Heart left ventricle (tissue), 16 donors: ENCODE measurements around the gene CPT1A. TPM values are rescaled to one million over a fixed set of nuclear protein-coding genes. Genes with fewer than 3 reads are reported as not detected.
A peak's percentile ranks its signal among the peaks of the same experiment; 100 is the strongest.

Source experiments
- ATAC-seq, 4 donors: fragments of 200-7000 bp; cut with Tn5 transposase; one replicate each; pipeline ENCODE4 v1.9.1; 2020 to 2022; ENCODE audit warnings: moderate library complexity in 4 of 4, mild to moderate bottlenecking in 3 of 4, moderate number of reproducible peaks in 1 of 4
- DNase-seq, 5 donors: peaks; one replicate each; pipeline ENCODE4 v3.0.0-alpha.2; 2020
- H3K27ac ChIP-seq, 12 donors: fragments of 200-600 bp; sonication (generic) in 4 of 12; one replicate each; pipeline versions ENCODE4 v1.5.0 to v1.8.0; 2016 to 2022; ENCODE audit warnings: mild to moderate bottlenecking in 2 of 12
- H3K27me3 ChIP-seq, 9 donors: fragments of 200-600 bp; sonication (generic) in 2 of 9; one replicate each; pipeline versions ENCODE4 v1.5.1 to v1.8.0; 2016 to 2022; ENCODE audit warnings: mild to moderate bottlenecking in 3 of 9
- H3K36me3 ChIP-seq, 9 donors: fragments of 200-600 bp; sonication (generic) in 2 of 9; one replicate each; pipeline versions ENCODE4 v1.5.0 to v1.8.0; 2018 to 2022; ENCODE audit warnings: mild to moderate bottlenecking in 2 of 9
- H3K4me1 ChIP-seq, 12 donors: fragments of 200-600 bp; sonication (generic) in 4 of 12; one replicate each; pipeline versions ENCODE4 v1.5.0 to v1.8.0; 2016 to 2022; ENCODE audit warnings: mild to moderate bottlenecking in 3 of 12
- H3K4me3 ChIP-seq, 12 donors: fragments of 200-600 bp; sonication (generic) in 4 of 12; one replicate each; pipeline versions ENCODE4 v1.5.0 to v1.8.0; 2017 to 2022; ENCODE audit warnings: mild to moderate bottlenecking in 9 of 12, moderate library complexity in 4 of 12
- H3K9me3 ChIP-seq, 12 donors: fragments of 200-600 bp; sonication (generic) in 4 of 12; one replicate each; pipeline versions ENCODE4 v1.5.0 to v1.8.0; 2016 to 2022; ENCODE audit warnings: mild to moderate bottlenecking in 1 of 12
- CTCF ChIP-seq, 12 donors: fragments of 200-600 bp; sonication (generic) in 4 of 12; IDR thresholded peaks; one replicate each; pipeline versions ENCODE4 v1.5.0 to v1.8.0; 2018 to 2022; ENCODE audit warnings: antibody characterized with exemption in 12 of 12, mild to moderate bottlenecking in 5 of 12
- POLR2A ChIP-seq, 2 donors: fragments of 450-650 bp; IDR thresholded peaks; one replicate each; pipeline ENCODE4 v1.6.1; 2017; ENCODE audit warnings: antibody characterized with exemption in 2 of 2, mild to moderate bottlenecking in 2 of 2, moderate library complexity in 2 of 2
- WGBS, 4 donors: extraction: QIAGEN DNeasy Blood & Tissue Kit in 2 of 4; methylation state at CpG; one replicate each; pipeline versions ENCODE4 v1.1.5 to v1.1.7; 2013 to 2018; 5-methylcytosine and 5-hydroxymethylcytosine counted together
- intact Hi-C, 10 donors: fragments of 100-400 bp; cut with DNase I; formaldehyde crosslinking; loops; one replicate each; pipeline versions ENCODE4 v1.11.1 to v1.14.2; 2022
- polyA plus RNA-seq, 2 donors: library from polyadenylated mRNA; stranded (reverse); fragments of 200-250 nt; gene quantifications; one replicate each; pipeline ENCODE4 v1.2.3, GENCODE V29; 2013
- total RNA-seq, 9 donors: library from RNA; depleted of rRNA in 2 of 9; stranded (reverse); fragments of >200 nt in 2 of 9; fragmentation: NEBNext Ultra II Directional in 3 of 9; extraction: Animal tissue kit (Norgen Biotek cat#: 25700) in 3 of 9; gene quantifications; one replicate each; pipeline versions ENCODE4 v1.1.0 to v1.2.4, GENCODE V29; 2016 to 2023
- donor health status: ischemic (EF 13 %, LVEDD 7.1; RV severe dilation, severe dysfunction).
- donor health status: healthy with polysubstance abuse.
- donor health status: DM: no; HTN: yes; CAD: no.
- donor health status: DM: no; HTN: no; CAD: no.
- donor health status: ischemic (EF 25% LVEDD 6.9; RV normal size, moderate dysfunction).
- donor health status: ischemic (EF 25% LVEDD 5.7; RV mildly dilated, moderate dysfunction).
- donor health status: healthy.
- donor health status: DM: yes; HTN: yes; CAD: no.
- donor health status: ischemic (EF 35%, LVEDD 5.7; RV mildly dilated, moderate dysfunction).
- donor health status: nonischemic (EF 11% LVEDD 7.7; RV severe dilation, severe dysfunction).
- donor health status: DM: yes; HTN: yes; CAD: no.
- donor health status: PGD.
- donor health status: ischemic (EF 29% LVEDD 5.4; RV normal size, mild dysfunction).
- donor health status: nonischemic (EF 23%, LVEDD 6.1; RV moderate dilation, normal function).

CPT1A gene
- total and polyA plus RNA-seq, 11 donors, result 20.9 to 116 (median 51.6) TPM

GRCh38 chr11:68774194-68774585 is 67.5 kb downstream of the CPT1A start:
- intact Hi-C loops, result no loop called here
- Histone ChIP-seq H3K27ac (no peak overlapping the region), H3K4me1 (peaks cover 0 to 14% (median 1%) of the 10 kb centered on the region in 12 donors), H3K9me3 (no peaks in the 10 kb centered on the region), H3K4me3 (no peak overlapping the region), H3K27me3 (no peaks in the 10 kb centered on the region), H3K36me3 (peaks cover 2 to 100% (median 99%) of the 10 kb centered on the region in 9 donors)
- DNase-seq, result no peak
- no peak for ATAC-seq
- TF ChIP-seq CTCF (IDR thresholded peaks at IDR 0.05) (no peak), POLR2A (IDR thresholded peaks at IDR 0.05) (no peak)
- WGBS, 4 donors, result 86 to 95% (median 86%) methylated on average over 9 of the region's 9 CpGs

DNA sequence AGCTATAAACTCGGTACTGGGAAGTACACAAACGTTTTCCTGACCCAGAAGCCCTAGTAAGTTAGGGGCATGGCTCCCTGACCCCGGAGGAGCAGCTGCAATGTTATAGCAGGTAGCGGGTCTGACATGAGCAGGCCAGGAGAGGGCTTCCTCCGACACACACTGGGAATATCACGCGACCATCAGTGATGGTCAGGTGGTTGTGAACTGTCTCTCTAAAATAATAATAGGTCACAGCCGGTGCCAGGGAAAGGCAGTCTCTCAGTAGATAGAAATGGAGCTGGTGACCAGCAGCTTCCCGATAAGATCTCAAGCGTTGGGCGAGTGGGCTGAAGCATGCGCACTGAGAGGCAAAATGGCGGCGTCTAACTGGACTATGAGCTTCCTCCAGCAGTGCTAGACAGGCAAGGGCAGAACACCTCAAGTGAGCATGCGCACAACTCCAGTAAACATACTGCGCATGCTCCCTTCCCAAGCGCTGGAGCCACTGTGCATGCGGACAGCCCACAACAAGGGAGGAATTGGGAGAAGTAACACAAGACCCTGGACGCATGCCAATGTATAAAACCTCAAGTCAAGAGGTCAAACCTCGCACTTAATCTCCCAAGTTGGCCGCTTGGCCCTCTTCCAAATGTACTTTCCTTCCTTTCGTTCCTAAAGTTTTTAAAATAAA is 68.1 kb downstream of the CPT1A start:
- H3K4me3 ChIP-seq, result no peak overlapping the region
- intact Hi-C loops, result no loop called here
- H3K4me1 ChIP-seq, result peaks cover 0 to 12% (median under 1%) of the 10 kb centered on the region in 12 donors
- no peaks in the 10 kb centered on the region for H3K27me3 ChIP-seq
- peaks cover 2 to 100% (median 100%) of the 10 kb centered on the region in 9 donors for H3K36me3 ChIP-seq
- H3K9me3 ChIP-seq, result no peaks in the 10 kb centered on the region
- WGBS, 4 donors, result 86 to 89% (median 88%) methylated on average over 22 of the region's 22 CpGs
- no peak for ATAC-seq
- no peak overlapping the region for H3K27ac ChIP-seq
- DNase-seq, result peak in 1 of 5 donors; percentile 23
- TF ChIP-seq POLR2A (IDR thresholded peaks at IDR 0.05) (no peak), CTCF (IDR thresholded peaks at IDR 0.05) (no peak)

DNA sequence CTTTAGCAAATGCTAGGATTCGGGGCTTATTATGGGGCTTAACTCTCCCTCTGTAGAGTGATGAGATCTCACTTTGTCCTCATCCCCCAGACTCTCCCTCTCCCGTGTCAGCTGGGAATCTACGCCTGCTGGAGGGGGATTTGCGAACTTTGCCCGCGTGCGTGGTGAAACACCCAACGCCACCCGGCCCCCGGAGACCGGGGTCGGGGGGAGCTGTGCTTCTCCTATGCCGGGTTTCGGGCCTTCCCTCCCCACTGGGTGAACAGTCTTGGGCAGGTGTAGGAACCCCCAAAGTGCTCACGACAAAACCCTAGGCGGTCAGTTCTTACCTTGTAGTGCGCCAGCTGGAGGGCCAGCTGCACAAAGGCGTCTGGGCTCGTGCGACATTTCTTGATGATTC is 68.8 kb downstream of the CPT1A start:
- Histone ChIP-seq H3K36me3 (peaks cover 2 to 99% (median 98%) of the 10 kb centered on the region in 9 donors), H3K27me3 (no peaks in the 10 kb centered on the region), H3K9me3 (no peaks in the 10 kb centered on the region), H3K4me3 (no peak overlapping the region), H3K27ac (no peak overlapping the region), H3K4me1 (peaks cover 0 to 7% (median 0%) of the 10 kb centered on the region in 12 donors)
- ATAC-seq (no peak), DNase-seq (no peak)
- TF ChIP-seq POLR2A (IDR thresholded peaks at IDR 0.05) (no peak), CTCF (IDR thresholded peaks at IDR 0.05) (no peak)
- 96 to 97% (median 97%) methylated on average over 20 of the region's 20 CpGs for WGBS, 4 donors
- intact Hi-C loops, result no loop called here

- TF ChIP-seq CTCF (IDR thresholded peaks at IDR 0.05) (no peak), POLR2A (IDR thresholded peaks at IDR 0.05) (no peak)
- WGBS, 4 donors, result 83 to 90% (median 89%) methylated on average over 8 to 12 of the region's 12 CpGs
- Histone ChIP-seq H3K27ac (no peak overlapping the region), H3K4me3 (no peak overlapping the region), H3K36me3 (peaks cover 2 to 96% (median 95%) of the 10 kb centered on the region in 9 donors), H3K4me1 (no peaks in the 10 kb centered on the region), H3K27me3 (no peaks in the 10 kb centered on the region), H3K9me3 (no peaks in the 10 kb centered on the region)
- no peak for DNase-seq
- ATAC-seq, result no peak
- intact Hi-C loops, result no loop called here
Measured at GRCh38 chr11:68770781-68771180, 70.9 kb downstream of the CPT1A start.
